Osteocyte (in vitro differentiated cells): ENCODE results near the gene WDR46. TPM values are rescaled to one million over a fixed set of nuclear protein-coding genes. Genes with fewer than 3 reads are reported as not detected.
A peak's percentile ranks its signal among the peaks of the same experiment; 100 is the strongest.

ENCODE experiments used
- DNase-seq: peaks from one replicate; pipeline ENCODE4 v3.0.0; 2021; ENCODE audit warnings: mixed read lengths; ENCODE audit not compliant: unreplicated experiment; ENCODE audit errors: extremely low spot score
- H3K27ac Mint-ChIP-seq: one replicate; pipeline ENCODE4 v1.8.0; 2021; ENCODE audit warnings: mild to moderate bottlenecking, mixed read lengths; ENCODE audit not compliant: unreplicated experiment
- H3K27me3 Mint-ChIP-seq: one replicate; pipeline ENCODE4 v1.8.0; 2021; ENCODE audit warnings: mixed read lengths; ENCODE audit not compliant: unreplicated experiment
- H3K36me3 Mint-ChIP-seq: one replicate; pipeline ENCODE4 v1.8.0; 2021; ENCODE audit warnings: mixed read lengths; ENCODE audit not compliant: unreplicated experiment
- H3K4me1 Mint-ChIP-seq: one replicate; pipeline ENCODE4 v1.8.0; 2021; ENCODE audit warnings: mixed read lengths; ENCODE audit not compliant: unreplicated experiment
- H3K4me3 Mint-ChIP-seq: one replicate; pipeline ENCODE4 v1.8.0; 2021; ENCODE audit warnings: mild to moderate bottlenecking, moderate library complexity, mixed read lengths; ENCODE audit not compliant: unreplicated experiment
- H3K9me3 Mint-ChIP-seq: one replicate; pipeline ENCODE4 v1.8.0; 2021; ENCODE audit warnings: mixed read lengths; ENCODE audit not compliant: unreplicated experiment
- total RNA-seq: library from RNA; stranded (reverse); gene quantifications from 2 replicates; pipeline ENCODE4 v1.2.1, GENCODE V29; 2021
- TF ChIP-seq, protein P1 (sequence below): fragments of 200-600 bp; sonication (generic); IDR thresholded peaks from 2 replicates; pipeline ENCODE4 v1.5.0; 2021; ENCODE audit warnings: antibody characterized with exemption, mild to moderate bottlenecking, moderate library complexity

Gene WDR46
- total RNA-seq, 1 donor from 2014 or later: 59.1 TPM

DNA sequence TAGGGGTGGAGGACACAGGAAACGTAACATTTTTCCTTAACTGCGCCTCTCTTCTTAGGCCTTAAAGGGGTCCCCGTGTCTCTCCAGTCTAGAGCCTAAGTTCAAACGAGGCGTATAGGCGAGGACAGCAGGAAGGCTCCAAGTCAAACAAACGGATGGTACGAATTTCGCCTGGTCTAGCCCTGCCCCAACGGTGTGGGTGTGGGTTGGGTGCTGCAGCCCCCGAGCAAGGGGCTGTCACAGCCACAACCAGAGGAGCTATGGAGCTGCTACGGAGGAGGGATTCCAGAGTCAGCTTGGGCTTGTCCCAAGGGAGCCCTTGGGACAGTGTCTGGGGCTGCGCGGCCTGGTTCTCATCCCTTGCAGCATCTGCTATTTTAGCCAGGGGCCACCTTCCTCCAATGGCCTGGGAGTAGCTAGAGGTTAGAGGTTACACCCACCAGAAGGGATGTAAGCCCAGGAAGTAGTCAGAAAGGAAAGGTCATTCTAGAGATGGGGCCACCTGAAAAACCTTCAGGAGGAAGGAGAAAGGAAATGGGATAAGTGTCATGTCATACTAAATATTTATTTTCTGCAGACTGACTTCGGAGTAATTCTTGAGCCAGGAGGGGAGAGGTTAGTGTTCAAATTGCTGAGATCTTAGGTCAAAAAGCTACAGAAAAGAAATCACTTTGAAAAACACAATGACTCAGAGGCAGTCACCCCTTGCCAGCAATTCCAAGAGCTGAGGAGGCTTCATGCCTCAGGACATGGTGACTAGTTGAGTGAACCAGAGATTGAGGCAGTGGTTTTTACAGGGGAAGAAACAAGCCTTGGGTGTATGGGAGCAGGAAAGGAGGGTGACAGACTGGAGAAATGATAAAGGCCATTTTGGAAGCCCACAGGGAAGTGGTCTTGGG lies 39.1 kb downstream of the WDR46 start:
- DNase-seq: no peak
- peaks cover 34% of the 10 kb centered on the region for H3K4me1 Mint-ChIP-seq
- TF ChIP-seq, protein P1, sequence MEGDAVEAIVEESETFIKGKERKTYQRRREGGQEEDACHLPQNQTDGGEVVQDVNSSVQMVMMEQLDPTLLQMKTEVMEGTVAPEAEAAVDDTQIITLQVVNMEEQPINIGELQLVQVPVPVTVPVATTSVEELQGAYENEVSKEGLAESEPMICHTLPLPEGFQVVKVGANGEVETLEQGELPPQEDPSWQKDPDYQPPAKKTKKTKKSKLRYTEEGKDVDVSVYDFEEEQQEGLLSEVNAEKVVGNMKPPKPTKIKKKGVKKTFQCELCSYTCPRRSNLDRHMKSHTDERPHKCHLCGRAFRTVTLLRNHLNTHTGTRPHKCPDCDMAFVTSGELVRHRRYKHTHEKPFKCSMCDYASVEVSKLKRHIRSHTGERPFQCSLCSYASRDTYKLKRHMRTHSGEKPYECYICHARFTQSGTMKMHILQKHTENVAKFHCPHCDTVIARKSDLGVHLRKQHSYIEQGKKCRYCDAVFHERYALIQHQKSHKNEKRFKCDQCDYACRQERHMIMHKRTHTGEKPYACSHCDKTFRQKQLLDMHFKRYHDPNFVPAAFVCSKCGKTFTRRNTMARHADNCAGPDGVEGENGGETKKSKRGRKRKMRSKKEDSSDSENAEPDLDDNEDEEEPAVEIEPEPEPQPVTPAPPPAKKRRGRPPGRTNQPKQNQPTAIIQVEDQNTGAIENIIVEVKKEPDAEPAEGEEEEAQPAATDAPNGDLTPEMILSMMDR: no peak
- peak overlapping the region; percentile 99 for H3K27ac Mint-ChIP-seq
- peak overlapping the region; percentile 85 for H3K4me3 Mint-ChIP-seq
- H3K36me3 Mint-ChIP-seq: peaks cover 16% of the 10 kb centered on the region
- no peaks in the 10 kb centered on the region for H3K27me3 Mint-ChIP-seq
- no peaks in the 10 kb centered on the region for H3K9me3 Mint-ChIP-seq

DNA sequence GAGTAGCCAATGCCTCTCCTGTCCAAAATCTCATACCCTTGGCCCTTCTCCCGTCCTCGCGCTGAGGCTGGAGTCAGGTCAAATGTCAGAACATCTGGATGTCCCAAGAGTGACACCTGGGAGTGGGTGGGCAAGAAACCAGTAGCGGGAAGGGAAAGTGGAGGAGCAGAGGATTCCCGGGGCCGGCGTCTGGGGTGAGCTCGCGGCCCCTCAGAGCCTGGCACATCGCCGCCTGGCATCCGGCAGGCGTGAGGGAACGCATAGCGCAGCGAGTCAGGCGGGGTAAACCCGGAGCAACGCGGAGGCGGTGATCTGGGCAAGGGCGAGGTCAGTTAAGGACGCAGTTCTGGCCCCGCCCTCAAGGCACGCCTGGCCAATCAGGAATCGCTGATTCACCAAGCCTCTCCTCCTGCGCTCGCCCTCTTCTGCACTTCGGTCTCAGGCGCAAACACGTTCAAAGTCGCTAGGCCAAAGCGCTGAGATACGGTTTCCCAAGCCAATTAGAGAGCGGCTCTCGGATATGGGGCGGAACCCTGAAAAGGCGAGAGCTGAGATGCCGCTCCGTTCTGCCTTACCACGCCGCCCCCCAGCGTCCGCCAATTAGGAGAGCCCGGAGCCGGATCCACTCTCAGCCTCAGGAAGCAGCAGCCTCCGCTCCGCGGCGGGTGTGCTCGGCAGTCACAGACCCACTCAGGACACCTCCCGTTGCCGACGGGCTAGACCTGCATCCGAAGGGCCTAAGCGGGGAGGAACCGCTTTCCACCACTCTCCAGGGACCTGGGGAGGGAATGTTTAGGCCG lies 39.9 kb downstream of the WDR46 start:
- Mint-ChIP-seq H3K9me3 (no peaks in the 10 kb centered on the region), H3K4me1 (peaks cover 34% of the 10 kb centered on the region), H3K36me3 (peaks cover 16% of the 10 kb centered on the region), H3K4me3 (peak overlapping the region; percentile 85), H3K27me3 (no peaks in the 10 kb centered on the region), H3K27ac (peak overlapping the region; percentile 99)
- TF ChIP-seq, protein P1: peak; percentile 32
- DNase-seq: peak; percentile 97

DNA sequence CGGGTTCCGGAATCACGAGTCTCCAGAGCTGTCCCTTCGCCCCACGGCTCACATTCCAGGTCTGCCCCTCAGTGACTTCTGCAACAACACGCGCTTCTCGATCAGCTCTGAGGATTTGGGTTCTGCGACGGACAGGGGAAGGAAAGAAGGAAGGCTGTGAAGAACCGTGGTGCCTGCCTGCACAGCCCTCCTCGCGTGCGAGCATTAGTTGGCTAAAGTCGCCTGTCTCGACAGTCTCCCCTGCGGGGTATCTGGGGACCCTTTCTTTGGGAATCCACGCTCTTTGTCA lies 40.5 kb downstream of the WDR46 start:
- DNase-seq: no peak
- Mint-ChIP-seq H3K27ac (peak overlapping the region; percentile 99), H3K9me3 (no peaks in the 10 kb centered on the region), H3K27me3 (peaks cover 2% of the 10 kb centered on the region), H3K4me3 (peak overlapping the region; percentile 85), H3K36me3 (peaks cover 14% of the 10 kb centered on the region), H3K4me1 (peaks cover 34% of the 10 kb centered on the region)
- TF ChIP-seq, protein P1: no peak

DNA sequence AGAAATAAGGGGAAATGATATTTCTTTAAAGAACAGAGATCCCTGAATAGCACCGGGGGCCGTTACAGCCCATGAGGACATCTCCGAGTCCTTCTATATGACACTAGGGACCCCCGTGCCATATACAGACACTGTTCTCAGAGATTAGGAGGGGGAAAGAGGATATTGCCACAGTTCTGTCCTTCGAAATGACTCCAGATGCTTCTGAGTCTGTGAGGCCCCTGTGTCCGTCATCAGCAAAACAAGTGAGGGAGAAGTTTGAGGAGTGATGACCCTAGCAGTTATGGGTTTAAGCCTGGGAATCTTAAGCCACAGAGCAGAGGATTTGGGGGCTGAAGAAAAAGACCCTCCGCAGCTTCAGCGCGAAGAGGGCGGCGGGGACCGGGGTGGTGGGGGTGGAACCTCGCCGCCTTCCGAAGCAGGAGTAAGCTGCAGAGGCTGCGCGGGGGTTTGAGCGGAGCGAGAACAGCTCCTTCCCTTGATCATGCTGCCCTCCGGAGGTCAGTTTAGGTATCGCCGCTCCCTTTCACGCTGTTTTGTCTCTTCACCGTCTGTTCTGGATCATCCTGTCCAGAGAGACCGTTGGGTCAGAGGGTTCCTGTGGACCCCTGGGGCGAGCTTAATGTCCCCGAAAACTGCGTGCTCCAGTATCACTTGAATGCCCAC lies 40.9 kb downstream of the WDR46 start:
- DNase-seq: peak; percentile 94
- peaks cover 34% of the 10 kb centered on the region for H3K4me1 Mint-ChIP-seq
- peak overlapping the region; percentile 85 for H3K4me3 Mint-ChIP-seq
- TF ChIP-seq, protein P1: peak; percentile 97
- H3K36me3 Mint-ChIP-seq: peaks cover 14% of the 10 kb centered on the region
- H3K27me3 Mint-ChIP-seq: peaks cover 7% of the 10 kb centered on the region
- no peaks in the 10 kb centered on the region for H3K9me3 Mint-ChIP-seq
- peak overlapping the region; percentile 99 for H3K27ac Mint-ChIP-seq
